T-helper 2 cell treated with Interferon-gamma antibody and Interleukin-4, amounts not matched to agents 5 μg/mL and 100 μg/mL, for 36 hours (primary cell): Measurements from ENCODE around the gene AVPR2.

ENCODE experiments used
- DNase-seq: peaks from one replicate; pipeline ENCODE4 v3.0.0; 2021; ENCODE audit warnings: low spot score
- H3K27ac Mint-ChIP-seq: one replicate; pipeline ENCODE4 v1.8.0; 2021; ENCODE audit warnings: mild to moderate bottlenecking, mixed read lengths
- H3K27me3 Mint-ChIP-seq: one replicate; pipeline ENCODE4 v1.8.0; 2021; ENCODE audit warnings: low read depth, mixed read lengths
- H3K36me3 Mint-ChIP-seq: one replicate; pipeline ENCODE4 v1.8.0; 2021; ENCODE audit warnings: low read depth, mixed read lengths
- H3K4me1 Mint-ChIP-seq: one replicate; pipeline ENCODE4 v1.8.0; 2021; ENCODE audit warnings: low read depth, mixed read lengths
- H3K4me3 Mint-ChIP-seq: one replicate; pipeline ENCODE4 v1.8.0; 2022; ENCODE audit warnings: mild to moderate bottlenecking, moderate library complexity, mixed read lengths
- H3K9me3 Mint-ChIP-seq: one replicate; pipeline ENCODE4 v1.8.0; 2021; ENCODE audit warnings: mixed read lengths

AVPR2 gene

DNA sequence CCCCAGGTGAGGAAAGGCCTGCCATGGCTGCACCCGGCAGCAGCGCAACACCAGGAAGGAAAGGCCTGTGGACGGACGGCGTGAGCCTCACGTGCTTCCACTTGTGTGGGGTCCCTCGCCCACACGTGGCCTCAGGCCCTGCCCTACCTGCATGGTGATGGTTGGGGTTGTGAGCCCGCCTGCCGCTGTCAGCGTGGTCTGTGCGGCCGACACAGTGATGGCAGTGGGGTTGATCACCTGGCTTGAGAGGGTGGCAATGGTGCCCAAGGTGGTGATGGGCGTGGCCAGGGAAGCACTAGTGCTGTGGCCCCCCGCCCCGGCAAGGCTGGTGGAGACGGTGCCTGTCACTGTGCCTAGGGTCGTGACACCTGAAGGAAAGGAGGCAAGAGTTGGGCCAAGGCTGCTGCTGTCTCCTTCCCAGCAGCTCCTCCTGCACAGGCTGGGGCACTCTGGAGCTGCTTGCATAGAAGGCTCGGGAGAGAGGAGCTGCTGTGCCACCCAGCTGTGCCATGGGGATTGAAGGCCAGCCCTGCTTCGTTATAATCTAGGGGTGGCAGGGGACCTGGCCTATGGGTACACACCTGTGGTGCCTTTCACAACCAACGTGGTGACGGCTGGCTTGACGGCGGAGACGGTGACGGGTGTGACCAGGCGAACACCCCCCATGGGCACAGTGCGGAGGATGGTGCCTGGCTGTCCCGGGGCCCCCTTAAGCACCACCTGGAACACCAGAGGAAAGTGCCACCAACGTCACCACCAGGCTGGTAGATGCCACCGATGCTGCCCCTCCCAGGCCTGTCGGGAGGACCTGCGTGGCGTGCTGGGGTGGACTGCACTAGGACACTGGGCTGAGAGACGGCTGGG is 51.8 kb downstream of the AVPR2 start:
- Mint-ChIP-seq H3K4me3 (no peak overlapping the region), H3K36me3 (peaks cover 32% of the 10 kb centered on the region), H3K9me3 (no peaks in the 10 kb centered on the region), H3K4me1 (no peaks in the 10 kb centered on the region), H3K27me3 (no peaks in the 10 kb centered on the region), H3K27ac (no peak overlapping the region)
- DNase-seq: no peak
